NCI-H345 treated with DMSO at 0.1 percent for 48 hours (cell line): Measurements from ENCODE around the gene CYTH2.
A peak's percentile ranks its signal among the peaks of the same experiment; 100 is the strongest.

Experiments used
- DNase-seq: peaks from one replicate; lab custom pipeline; 2025; ENCODE audit not compliant: unreplicated experiment; lab: John Stamatoyannopoulos, UW

CYTH2 gene

GRCh38 chr19:48492925-48493717, 24.0 kb downstream of the CYTH2 start:
- DNase-seq, result peak; percentile 94

GRCh38 chr19:48493718-48494401, 24.7 kb downstream of the CYTH2 start:
- no peak for DNase-seq

- DNase-seq, result no peak
Measured at GRCh38 chr19:48495396-48495795, 26.2 kb downstream of the CYTH2 start.

GRCh38 chr19:48496959-48497727, 28.0 kb downstream of the CYTH2 start:
- DNase-seq, result no peak

- DNase-seq, result no peak
Measured at GRCh38 chr19:48497728-48498594, 28.8 kb downstream of the CYTH2 start.

- no peak for DNase-seq
Measured at GRCh38 chr19:48498595-48499311, 29.6 kb downstream of the CYTH2 start.

- DNase-seq, result no peak
Measured at GRCh38 chr19:48499316-48500090, 30.3 kb downstream of the CYTH2 start.

- DNase-seq, result no peak
Measured at GRCh38 chr19:48500830-48501493, 31.8 kb downstream of the CYTH2 start.

GRCh38 chr19:48501494-48502349, 32.6 kb downstream of the CYTH2 start:
- DNase-seq, result peak; percentile 89

GRCh38 chr19:48502350-48503018, 33.3 kb downstream of the CYTH2 start:
- no peak for DNase-seq

GRCh38 chr19:48506138-48506733, 37.1 kb downstream of the CYTH2 start:
- no peak for DNase-seq

GRCh38 chr19:48507911-48508439, 38.8 kb downstream of the CYTH2 start:
- no peak for DNase-seq

GRCh38 chr19:48508729-48509411, 39.7 kb downstream of the CYTH2 start:
- no peak for DNase-seq

GRCh38 chr19:48509467-48510194, 40.5 kb downstream of the CYTH2 start:
- no peak for DNase-seq
